Right lobe of liver (tissue), 6 donors: ENCODE data around the gene RAD23A. TPM values are rescaled to one million over a fixed set of nuclear protein-coding genes. Genes with fewer than 3 reads are reported as not detected.

Experiments used
- ATAC-seq, 4 donors: fragments of 200-7000 bp; cut with Tn5 transposase; one replicate each; pipeline ENCODE4 v1.9.1; 2020; ENCODE audit warnings: mild to moderate bottlenecking in 4 of 4, moderate library complexity in 4 of 4
- DNase-seq, 3 donors: peaks; one replicate each; pipeline ENCODE4 v3.0.0-alpha.2; 2020
- H3K27ac ChIP-seq, 3 donors: fragments of 200-600 bp; one replicate each; pipeline ENCODE4 v1.8.0; 2022
- H3K27me3 ChIP-seq, 2 donors: fragments of 200-600 bp; one replicate each; pipeline ENCODE4 v1.8.0; 2022
- H3K36me3 ChIP-seq, 4 donors: fragments of 200-600 bp; sonication (generic) in 1 of 4; one replicate each; pipeline versions ENCODE4 v1.5.1 to v1.8.0; 2017 to 2022; ENCODE audit warnings: control low read depth in 1 of 4
- H3K4me1 ChIP-seq, 4 donors: fragments of 200-600 bp; sonication (generic) in 1 of 4; one replicate each; pipeline versions ENCODE4 v1.5.1 to v1.8.0; 2017 to 2022; ENCODE audit warnings: control low read depth in 1 of 4
- H3K4me3 ChIP-seq, 3 donors: fragments of 200-600 bp; one replicate each; pipeline ENCODE4 v1.8.0; 2022
- H3K9me3 ChIP-seq, 4 donors: fragments of 200-600 bp; sonication (generic) in 1 of 4; one replicate each; pipeline versions ENCODE4 v1.5.1 to v1.8.0; 2017 to 2022; ENCODE audit warnings: control low read depth in 1 of 4
- POLR2A ChIP-seq: fragments of 450-650 bp; IDR thresholded peaks from one replicate; pipeline ENCODE4 v1.6.1; 2017; ENCODE audit warnings: antibody characterized with exemption, mild to moderate bottlenecking
- WGBS: methylation state at CpG from one replicate; pipeline ENCODE4 v1.1.6; 2018; ENCODE audit warnings: low coverage, low lambda C conversion rate; ENCODE audit not compliant: insufficient coverage; ENCODE audit errors: missing lambda C conversion rate; 5-methylcytosine and 5-hydroxymethylcytosine counted together
- intact Hi-C, 2 donors: fragments of 100-400 bp; cut with DNase I; formaldehyde crosslinking; loops; one replicate each; pipeline versions ENCODE4 v1.11.2 to v1.14.1; 2022
- microRNA-seq, 2 donors: library from miRNA; unstranded; fragments of <30 nt; microRNA quantifications; one replicate each; pipeline ENCODE4, GENCODE V29; 2019 to 2020
- small RNA-seq, 2 experiments: library from RNA; depleted of rRNA; stranded (forward); fragments of <200 nt; gene quantifications; one replicate each; pipeline ENCODE3, GENCODE V24; 2016
- total RNA-seq, 6 experiments: library from RNA; depleted of rRNA in 2 of 6; stranded (reverse); fragments of >200 nt in 2 of 6; fragmentation: NEBNext Ultra II Directional in 3 of 6; extraction: Animal tissue kit (Norgen Biotek cat#: 25700) in 3 of 6; gene quantifications; one replicate each; pipeline versions ENCODE4 v1.1.0 to v1.2.4, GENCODE V29; 2016 to 2023
- TF ChIP-seq, protein P1 (sequence below), 4 donors: fragments of 200-600 bp in 3 of 4; fragments of 450-650 bp in 1 of 4; IDR thresholded peaks; one replicate each; pipeline versions ENCODE4 v1.5.1 to v1.8.0; 2016 to 2022; ENCODE audit warnings: antibody characterized with exemption in 4 of 4, mild to moderate bottlenecking in 2 of 4
- donor health status: DM: no; HTN: yes; CAD: no.
- donor health status: DM: no; HTN: no; CAD: no.
- donor health status: DM: no; HTN: no; CAD: no.
- donor health status: DM: no; HTN: yes; CAD: no.
- donor health status: DM: no; HTN: yes; CAD: no.

The RAD23A gene
- total RNA-seq, 6 experiments from 2014 or later = 37.8 to 69.0 (median 52.9) TPM

DNA sequence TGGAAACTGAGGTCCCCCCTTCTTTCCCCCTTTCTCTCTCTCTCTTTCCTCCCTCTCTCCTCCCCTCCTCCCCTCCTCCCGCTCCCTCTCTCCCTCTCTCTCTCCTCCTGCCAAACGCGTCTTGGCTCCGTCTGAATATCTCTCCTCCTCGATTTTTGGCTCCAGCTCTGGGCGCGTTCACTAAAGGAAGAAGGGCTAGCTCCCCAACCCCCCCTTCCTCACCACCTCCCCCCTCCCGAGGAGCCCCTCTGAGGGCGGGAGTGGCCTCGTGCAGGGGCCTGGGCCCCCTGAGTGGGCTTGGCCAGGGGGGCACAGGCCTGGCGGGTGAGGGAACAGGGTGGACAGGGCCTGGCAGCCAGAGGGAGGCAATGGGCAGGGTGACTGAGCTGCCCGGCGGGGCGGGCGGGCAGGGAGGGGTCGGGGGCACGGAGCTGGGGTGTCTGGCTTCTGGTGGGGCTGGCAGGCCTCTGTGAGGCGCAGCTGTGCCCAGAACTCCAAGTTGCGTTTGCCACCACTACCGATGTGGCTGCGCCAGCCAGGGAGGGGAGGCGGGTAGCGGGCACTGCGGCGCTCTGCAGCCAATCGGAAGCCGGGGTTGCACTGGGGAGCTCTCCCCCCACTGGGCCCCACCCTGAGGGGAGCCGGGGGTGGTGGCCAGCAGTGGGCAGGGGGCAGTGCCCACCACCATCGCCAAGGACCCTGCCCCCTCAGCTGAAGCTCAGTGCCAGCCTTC, 56.7 kb downstream of the RAD23A start:
- WGBS = 19% methylated on average over 6 of the region's 29 CpGs
- Histone ChIP-seq H3K27ac (peak overlapping the region; percentile 7 to 47 (median 31)), H3K9me3 (no peaks in the 10 kb centered on the region), H3K4me1 (peaks cover 0 to 27% (median 1%) of the 10 kb centered on the region in 4 donors), H3K4me3 (peak overlapping the region in 2 of 3 donors; percentile 11 to 40), H3K27me3 (no peaks in the 10 kb centered on the region), H3K36me3 (no peaks in the 10 kb centered on the region)
- ATAC-seq (peak; percentile 43 to 77 (median 60)), DNase-seq (peak in 1 of 3 donors; percentile 76)
- intact Hi-C loops = no loop called here
- no peak for TF ChIP-seq POLR2A
- TF ChIP-seq, protein P1, sequence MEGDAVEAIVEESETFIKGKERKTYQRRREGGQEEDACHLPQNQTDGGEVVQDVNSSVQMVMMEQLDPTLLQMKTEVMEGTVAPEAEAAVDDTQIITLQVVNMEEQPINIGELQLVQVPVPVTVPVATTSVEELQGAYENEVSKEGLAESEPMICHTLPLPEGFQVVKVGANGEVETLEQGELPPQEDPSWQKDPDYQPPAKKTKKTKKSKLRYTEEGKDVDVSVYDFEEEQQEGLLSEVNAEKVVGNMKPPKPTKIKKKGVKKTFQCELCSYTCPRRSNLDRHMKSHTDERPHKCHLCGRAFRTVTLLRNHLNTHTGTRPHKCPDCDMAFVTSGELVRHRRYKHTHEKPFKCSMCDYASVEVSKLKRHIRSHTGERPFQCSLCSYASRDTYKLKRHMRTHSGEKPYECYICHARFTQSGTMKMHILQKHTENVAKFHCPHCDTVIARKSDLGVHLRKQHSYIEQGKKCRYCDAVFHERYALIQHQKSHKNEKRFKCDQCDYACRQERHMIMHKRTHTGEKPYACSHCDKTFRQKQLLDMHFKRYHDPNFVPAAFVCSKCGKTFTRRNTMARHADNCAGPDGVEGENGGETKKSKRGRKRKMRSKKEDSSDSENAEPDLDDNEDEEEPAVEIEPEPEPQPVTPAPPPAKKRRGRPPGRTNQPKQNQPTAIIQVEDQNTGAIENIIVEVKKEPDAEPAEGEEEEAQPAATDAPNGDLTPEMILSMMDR (IDR thresholded peaks at IDR 0.05) = no peak

DNA sequence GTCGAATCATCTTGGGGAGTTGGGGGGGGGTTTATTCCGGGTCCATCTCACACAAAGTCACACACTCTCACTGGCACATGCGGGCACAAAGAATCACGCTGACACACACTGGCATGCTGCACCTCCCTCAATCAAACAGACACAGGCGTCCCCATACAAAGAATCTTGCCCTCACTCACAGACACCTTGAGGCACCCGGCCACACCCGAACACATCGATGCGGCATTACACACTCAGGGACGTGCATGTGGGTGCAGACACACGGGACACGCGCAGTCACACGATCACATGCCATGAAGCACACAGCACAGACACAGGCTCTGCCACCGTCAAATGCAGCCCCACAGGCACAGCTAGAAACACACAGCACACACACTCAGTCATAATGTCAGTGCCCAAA, 57.4 kb downstream of the RAD23A start:
- Histone ChIP-seq H3K9me3 (no peaks in the 10 kb centered on the region), H3K4me3 (no peak overlapping the region), H3K36me3 (no peaks in the 10 kb centered on the region), H3K27ac (no peak overlapping the region), H3K27me3 (no peaks in the 10 kb centered on the region), H3K4me1 (peaks cover 0 to 33% (median 5%) of the 10 kb centered on the region in 4 donors)
- intact Hi-C loops = no loop called here
- TF ChIP-seq, protein P1 (IDR thresholded peaks at IDR 0.05) = no peak
- TF ChIP-seq POLR2A = no peak
- DNase-seq (no peak), ATAC-seq (no peak)
- WGBS = no CpG with 5 or more reads among the region's 15 CpGs

Small RNA genes lying within 50 kb of the gene (microRNA-seq; reads per million reads assigned to microRNA genes)
- gene MIR5695 (0 reads per million in 2 donors), gene MIR6515 (4.9 to 6.4 reads per million in 2 donors)

Small RNA genes lying within 50 kb of the gene (small RNA-seq; reads per million reads assigned to genes)
- gene MIR5695 = 0 to 0.39 reads per million in 2 experiments
- 0.26 to 1.3 reads per million in 2 experiments for gene MIR6515

Other genes starting within 250 kb of the RAD23A start
- gene FBXW9, start 249.2 kb upstream of the RAD23A start, total RNA-seq = 1 to 10 TPM; 1.6 to 4.9 (median 2.6) TPM
- 10 to 100 TPM; 14.8 to 28.7 (median 19.6) TPM for gene TNPO2, start 221.9 kb upstream of the RAD23A start, total RNA-seq
- 100 to 1,000 TPM in 4 of 6 experiments, 10 to 100 TPM in 2; 69.8 to 244 (median 106) TPM for gene TRIR, start 211.2 kb upstream of the RAD23A start, total RNA-seq
- gene GET3, start 208.4 kb upstream of the RAD23A start, total RNA-seq = 10 to 100 TPM; 22.3 to 35.8 (median 25.8) TPM
- not detected for gene BEST2, start 194.1 kb upstream of the RAD23A start, total RNA-seq
- gene HOOK2, start 170.3 kb upstream of the RAD23A start, total RNA-seq = 10 to 100 TPM; 16.6 to 34.5 (median 17.6) TPM
- gene JUNB, start 154.4 kb upstream of the RAD23A start, total RNA-seq = 100 to 1,000 TPM in 2 of 6 experiments, 10 to 100 TPM in 4; 10.2 to 378 (median 66.0) TPM
- gene PRDX2, start 144.1 kb upstream of the RAD23A start, total RNA-seq = 100 to 1,000 TPM; 164 to 466 (median 202) TPM
- gene THSD8, start 143.8 kb upstream of the RAD23A start, total RNA-seq = 1 to 10 TPM in 3 of 6 experiments, under 1 TPM in 2, not detected in 1; 0.62 to 2.0 (median 1.2) TPM
- 1 to 10 TPM; 2.1 to 7.1 (median 3.7) TPM for gene RNASEH2A, start 139.3 kb upstream of the RAD23A start, total RNA-seq
- gene RTBDN, start 111.3 kb upstream of the RAD23A start, total RNA-seq = not detected
- under 1 TPM in 4 of 6 experiments, not detected in 2; 0.06 to 0.49 (median 0.34) TPM for gene MAST1, start 107.3 kb upstream of the RAD23A start, total RNA-seq
- gene DNASE2, start 64.4 kb upstream of the RAD23A start, total RNA-seq = 10 to 100 TPM; 18.2 to 36.3 (median 26.8) TPM
- 1 to 10 TPM in 1 of 6 experiments, under 1 TPM in 2, not detected in 3; 0.32 to 1.7 (median 0.44) TPM for gene KLF1, start 58.7 kb upstream of the RAD23A start, total RNA-seq
- 100 to 1,000 TPM in 1 of 6 experiments, 10 to 100 TPM in 5; 42.2 to 119 (median 59.5) TPM for gene GCDH, start 54.7 kb upstream of the RAD23A start, total RNA-seq
- gene SYCE2, start 26.6 kb upstream of the RAD23A start, total RNA-seq = under 1 TPM in 1 of 6 experiments, not detected in 5; 0.18 TPM
- 10 to 100 TPM; 22.9 to 46.2 (median 29.0) TPM for gene FARSA, start 12.2 kb upstream of the RAD23A start, total RNA-seq
- gene CALR, start 7.3 kb upstream of the RAD23A start, total RNA-seq = 1,000 to 10,000 TPM in 3 of 6 experiments, 100 to 1,000 TPM in 3; 771 to 1,471 (median 1,008) TPM
- gene GADD45GIP1, start 11.4 kb downstream of the RAD23A start, total RNA-seq = 10 to 100 TPM in 3 of 6 experiments, 1 to 10 TPM in 3; 7.7 to 29.3 (median 10.0) TPM
- gene DAND5, start 23.7 kb downstream of the RAD23A start, total RNA-seq = not detected
- 10 to 100 TPM; 20.3 to 40.0 (median 26.7) TPM for gene NFIX, start 49.6 kb downstream of the RAD23A start, total RNA-seq
- 1 to 10 TPM; 1.1 to 3.7 (median 2.3) TPM for gene LYL1, start 157.0 kb downstream of the RAD23A start, total RNA-seq
- 10 to 100 TPM; 15.0 to 20.5 (median 17.2) TPM for gene TRMT1, start 170.9 kb downstream of the RAD23A start, total RNA-seq
- 10 to 100 TPM; 19.2 to 30.3 (median 26.4) TPM for gene NACC1, start 172.4 kb downstream of the RAD23A start, total RNA-seq
- 10 to 100 TPM; 18.2 to 41.5 (median 23.4) TPM for gene STX10, start 204.5 kb downstream of the RAD23A start, total RNA-seq
- gene IER2, start 204.5 kb downstream of the RAD23A start, total RNA-seq = 10 to 100 TPM; 19.1 to 86.6 (median 23.8) TPM